ENCODE measurements around the gene ELL.

ELL gene

GRCh38 chr19:18507727-18508440 is 14.0 kb downstream of the ELL start:
- Histone ChIP-seq H3K27ac (ENCODE audit: low read length) (no peak overlapping the region), H2AFZ (ENCODE audit: low read depth, low read length) (no peak overlapping the region), H3K9ac (ENCODE audit: low read length) (no peak overlapping the region), H4K20me1 (ENCODE audit: insufficient read depth, low read length) (peaks cover 95% of the 10 kb centered on the region), H3K4me2 (ENCODE audit: low read length) (no peak overlapping the region), H3K27me3 (ENCODE audit: low read depth, low read length) (no peaks in the 10 kb centered on the region), H3K4me1 (ENCODE audit: low read length) (peaks cover 5% of the 10 kb centered on the region; the same call in 1 of the 2 replicates), H3K4me3 (ENCODE audit: low read length) (no peak overlapping the region), H3K9me3 (ENCODE audit: insufficient read depth, low read length) (no peaks in the 10 kb centered on the region), H3K79me2 (ENCODE audit: low read length) (peaks cover 100% of the 10 kb centered on the region), H3K36me3 (replicated peaks; ENCODE audit: low read depth, low read length) (no peaks in the 10 kb centered on the region)
- no peak for TF ChIP-seq CTCF (IDR thresholded peaks at IDR 0.05; ENCODE audit: low read depth, low read length)
- TF ChIP-seq EZH2phosphoT487 (IDR thresholded peaks at IDR 0.05; ENCODE audit: low read depth): no peak

GRCh38 chr19:18507021-18507726 is 14.7 kb downstream of the ELL start:
- H3K27me3 ChIP-seq (ENCODE audit: low read depth, low read length): no peaks in the 10 kb centered on the region
- H3K9me3 ChIP-seq (ENCODE audit: insufficient read depth, low read length): no peaks in the 10 kb centered on the region
- H2AFZ ChIP-seq (ENCODE audit: low read depth, low read length): no peak overlapping the region
- no peaks in the 10 kb centered on the region for H3K36me3 ChIP-seq (replicated peaks; ENCODE audit: low read depth, low read length)
- no peak overlapping the region for H3K27ac ChIP-seq (ENCODE audit: low read length)
- no peak overlapping the region for H3K4me3 ChIP-seq (ENCODE audit: low read length)
- peaks cover 100% of the 10 kb centered on the region for H3K79me2 ChIP-seq (ENCODE audit: low read length)
- no peak for TF ChIP-seq CTCF (IDR thresholded peaks at IDR 0.05; ENCODE audit: low read depth, low read length)
- no peak overlapping the region for H3K4me2 ChIP-seq (ENCODE audit: low read length)
- peaks cover 5% of the 10 kb centered on the region; the same call in 1 of the 2 replicates for H3K4me1 ChIP-seq (ENCODE audit: low read length)
- no peak overlapping the region for H3K9ac ChIP-seq (ENCODE audit: low read length)
- peaks cover 95% of the 10 kb centered on the region for H4K20me1 ChIP-seq (ENCODE audit: insufficient read depth, low read length)

DNA sequence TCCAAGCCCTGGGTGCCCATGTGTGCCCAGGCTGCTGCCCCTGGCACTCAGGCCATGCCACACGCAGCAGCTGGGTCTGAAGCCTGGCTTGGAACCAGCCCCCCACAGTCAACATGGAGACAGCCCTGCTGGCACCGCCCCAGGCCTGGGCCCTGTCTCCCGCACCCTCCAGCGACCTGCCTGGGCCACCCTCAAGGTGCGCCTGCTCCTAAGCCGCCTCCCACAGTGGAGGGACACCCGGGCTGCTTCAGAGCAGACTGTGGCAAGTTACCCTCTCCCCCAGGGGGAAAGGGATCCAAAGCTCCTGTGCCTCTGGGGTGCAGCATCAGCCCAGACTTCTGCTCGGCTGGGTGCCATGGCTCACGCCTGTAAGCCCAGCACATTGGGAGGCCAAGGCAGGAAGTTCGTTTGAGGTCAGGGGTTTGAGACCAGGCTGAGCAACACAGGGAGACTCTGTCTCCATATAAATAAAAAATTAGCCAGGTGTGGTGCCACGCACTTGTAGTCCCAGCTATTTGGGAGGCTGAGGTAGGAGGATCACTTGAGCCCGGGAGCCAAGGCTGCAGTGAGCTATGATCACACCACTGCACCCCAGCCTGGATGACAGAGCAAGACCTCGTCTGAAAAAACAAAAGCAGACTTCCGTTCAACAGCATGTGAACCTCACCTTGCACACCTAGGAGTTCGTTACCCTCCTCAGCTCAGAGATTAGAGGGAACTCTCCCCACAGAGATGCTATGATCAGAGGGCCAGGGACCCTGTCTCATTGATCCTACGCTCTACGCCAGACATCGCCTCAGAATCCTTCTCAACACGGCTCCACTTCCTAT is 15.6 kb downstream of the ELL start:
- H3K4me2 ChIP-seq (ENCODE audit: low read length): no peak overlapping the region
- no peaks in the 10 kb centered on the region for H3K27me3 ChIP-seq (ENCODE audit: low read depth, low read length)
- peaks cover 3% of the 10 kb centered on the region for H3K36me3 ChIP-seq (replicated peaks; ENCODE audit: low read depth, low read length)
- peaks cover 100% of the 10 kb centered on the region for H3K79me2 ChIP-seq (ENCODE audit: low read length)
- H3K27ac ChIP-seq (ENCODE audit: low read length): no peak overlapping the region
- peaks cover 5% of the 10 kb centered on the region; the same call in 1 of the 2 replicates for H3K4me1 ChIP-seq (ENCODE audit: low read length)
- H3K9me3 ChIP-seq (ENCODE audit: insufficient read depth, low read length): no peaks in the 10 kb centered on the region
- H3K4me3 ChIP-seq (ENCODE audit: low read length): no peak overlapping the region
- no peak overlapping the region for H3K9ac ChIP-seq (ENCODE audit: low read length)
- TF ChIP-seq EZH2phosphoT487 (IDR thresholded peaks at IDR 0.05; ENCODE audit: low read depth) (no peak), CTCF (IDR thresholded peaks at IDR 0.05; ENCODE audit: low read depth, low read length) (no peak)
- peaks cover 97% of the 10 kb centered on the region for H4K20me1 ChIP-seq (ENCODE audit: insufficient read depth, low read length)
- H2AFZ ChIP-seq (ENCODE audit: low read depth, low read length): no peak overlapping the region
